Naive B cell (primary cell): ENCODE data around the gene SAC3D1. TPM values are rescaled to one million over a fixed set of nuclear protein-coding genes. Genes with fewer than 3 reads are reported as not detected.

Experiments used
- ATAC-seq, 2 donors: fragments of 150-1000 bp; cut with Tn5 transposase; 2 replicates each; pipeline ENCODE4 v1.10.0; 2021; ENCODE audit warnings: low read depth in 2 of 2, mild to moderate bottlenecking in 2 of 2, moderate library complexity in 2 of 2
- DNase-seq: peaks from one replicate; pipeline ENCODE4 v3.0.0; 2022
- H3K27ac Mint-ChIP-seq, 6 donors: one replicate each; pipeline ENCODE4 v1.8.0; 2020 to 2022; ENCODE audit warnings: mild to moderate bottlenecking in 6 of 6, mixed read lengths in 6 of 6, moderate library complexity in 5 of 6, inconsistent platforms in 2 of 6
- H3K27me3 Mint-ChIP-seq, 3 donors: one replicate each; pipeline ENCODE4 v1.8.0; 2021 to 2022; ENCODE audit warnings: mixed read lengths in 3 of 3, mild to moderate bottlenecking in 1 of 3
- H3K36me3 Mint-ChIP-seq, 2 donors: one replicate each; pipeline ENCODE4 v1.8.0; 2020 to 2022; ENCODE audit warnings: mixed read lengths in 2 of 2, inconsistent platforms in 1 of 2, mild to moderate bottlenecking in 1 of 2
- H3K4me1 Mint-ChIP-seq, 3 donors: one replicate each; pipeline ENCODE4 v1.8.0; 2020 to 2022; ENCODE audit warnings: mixed read lengths in 3 of 3, inconsistent platforms in 1 of 3, mild to moderate bottlenecking in 1 of 3, moderate library complexity in 1 of 3
- H3K4me3 Mint-ChIP-seq, 8 donors: one replicate each; pipeline ENCODE4 v1.8.0; 2020 to 2022; ENCODE audit warnings: mild to moderate bottlenecking in 8 of 8, mixed read lengths in 8 of 8, moderate library complexity in 8 of 8, inconsistent platforms in 2 of 8
- H3K9me3 Mint-ChIP-seq, 7 donors: one replicate each; pipeline ENCODE4 v1.8.0; 2020 to 2022; ENCODE audit warnings: mixed read lengths in 7 of 7, mild to moderate bottlenecking in 5 of 7, inconsistent platforms in 2 of 7, moderate library complexity in 1 of 7
- polyA plus RNA-seq, 6 donors: library from polyadenylated mRNA; unstranded; fragments of 300-500 nt; fragmentation: Illumina TruSeq; gene quantifications; one replicate each; pipeline ENCODE4 v1.2.3, GENCODE V29; 2021; ENCODE audit warnings: low read depth in 6 of 6

SAC3D1 gene
- polyA plus RNA-seq, 6 donors from 2014 or later: 4.7 to 9.6 (median 6.4) TPM

- H3K27me3 Mint-ChIP-seq: peaks cover 0 to 6% (median 0%) of the 10 kb centered on the region in 3 donors
- ATAC-seq (no peak), DNase-seq (no peak)
- no peaks in the 10 kb centered on the region for H3K9me3 Mint-ChIP-seq
- H3K4me3 Mint-ChIP-seq: no peak overlapping the region
- peak overlapping the region in 1 of 6 donors; percentile 77 for H3K27ac Mint-ChIP-seq
- no peaks in the 10 kb centered on the region for H3K36me3 Mint-ChIP-seq
- peaks cover 18 to 38% (median 24%) of the 10 kb centered on the region in 3 donors for H3K4me1 Mint-ChIP-seq
Measured at GRCh38 chr11:65057526-65057925, 16.5 kb downstream of the SAC3D1 start.

GRCh38 chr11:65058012-65058411, 17.0 kb downstream of the SAC3D1 start:
- no peak overlapping the region for H3K27ac Mint-ChIP-seq
- H3K4me1 Mint-ChIP-seq: peaks cover 20 to 36% (median 21%) of the 10 kb centered on the region in 3 donors
- H3K9me3 Mint-ChIP-seq: no peaks in the 10 kb centered on the region
- peaks cover 0 to 9% (median 0%) of the 10 kb centered on the region in 3 donors for H3K27me3 Mint-ChIP-seq
- no peak for ATAC-seq
- H3K36me3 Mint-ChIP-seq: no peaks in the 10 kb centered on the region
- no peak for DNase-seq
- no peak overlapping the region for H3K4me3 Mint-ChIP-seq

- H3K9me3 Mint-ChIP-seq: no peaks in the 10 kb centered on the region
- peaks cover 15 to 32% (median 15%) of the 10 kb centered on the region in 3 donors for H3K4me1 Mint-ChIP-seq
- H3K27me3 Mint-ChIP-seq: peaks cover 0 to 12% (median 0%) of the 10 kb centered on the region in 3 donors
- no peak within 1 kb of the TSS for H3K4me3 Mint-ChIP-seq
- H3K36me3 Mint-ChIP-seq: no peaks in the 10 kb centered on the region
- DNase-seq: no peak
- peak within 1 kb of the TSS in 1 of 6 donors; percentile 77 for H3K27ac Mint-ChIP-seq
- ATAC-seq: no peak
Measured at GRCh38 chr11:65058419-65059054, 17.5 kb downstream of the SAC3D1 start, which contains the start of gene NAALADL1. TSS of gene NAALADL1 (minus strand) at chr11:65058553. CDS start at chr11:65058521, 32 bp downstream.

- no peak for DNase-seq
- Mint-ChIP-seq H3K27me3 (peaks cover 0 to 12% (median 0%) of the 10 kb centered on the region in 3 donors), H3K9me3 (no peaks in the 10 kb centered on the region), H3K4me1 (peaks cover 5 to 22% (median 6%) of the 10 kb centered on the region in 3 donors), H3K36me3 (no peaks in the 10 kb centered on the region), H3K27ac (no peak overlapping the region), H3K4me3 (peak overlapping the region in 1 of 8 donors; percentile 14)
- no peak for ATAC-seq
Measured at GRCh38 chr11:65059523-65059922, 18.5 kb downstream of the SAC3D1 start.

GRCh38 chr11:65059959-65060824, 19.2 kb downstream of the SAC3D1 start:
- no peaks in the 10 kb centered on the region for H3K36me3 Mint-ChIP-seq
- H3K4me3 Mint-ChIP-seq: no peak overlapping the region
- no peak overlapping the region for H3K27ac Mint-ChIP-seq
- H3K9me3 Mint-ChIP-seq: no peaks in the 10 kb centered on the region
- DNase-seq (no peak), ATAC-seq (no peak)
- peaks cover 0 to 12% (median 0%) of the 10 kb centered on the region in 3 donors for H3K27me3 Mint-ChIP-seq
- H3K4me1 Mint-ChIP-seq: peaks cover 5 to 19% (median 6%) of the 10 kb centered on the region in 3 donors

GRCh38 chr11:65060913-65061408, 20.0 kb downstream of the SAC3D1 start:
- H3K27ac Mint-ChIP-seq: no peak overlapping the region
- ATAC-seq: peak in 1 of 2 donors; percentile 28
- peaks cover 5 to 19% (median 6%) of the 10 kb centered on the region in 3 donors for H3K4me1 Mint-ChIP-seq
- no peak overlapping the region for H3K4me3 Mint-ChIP-seq
- DNase-seq: no peak
- no peaks in the 10 kb centered on the region for H3K36me3 Mint-ChIP-seq
- no peaks in the 10 kb centered on the region for H3K9me3 Mint-ChIP-seq
- peaks cover 0 to 12% (median 0%) of the 10 kb centered on the region in 3 donors for H3K27me3 Mint-ChIP-seq

- no peaks in the 10 kb centered on the region for H3K9me3 Mint-ChIP-seq
- no peak overlapping the region for H3K27ac Mint-ChIP-seq
- no peaks in the 10 kb centered on the region for H3K36me3 Mint-ChIP-seq
- DNase-seq (no peak), ATAC-seq (no peak)
- no peak overlapping the region for H3K4me3 Mint-ChIP-seq
- H3K4me1 Mint-ChIP-seq: peaks cover 5 to 19% (median 6%) of the 10 kb centered on the region in 3 donors
- peaks cover 0 to 12% (median 0%) of the 10 kb centered on the region in 3 donors for H3K27me3 Mint-ChIP-seq
Measured at GRCh38 chr11:65063532-65063931, 22.5 kb downstream of the SAC3D1 start.

- H3K27me3 Mint-ChIP-seq: peaks cover 0 to 6% (median 0%) of the 10 kb centered on the region in 3 donors
- H3K9me3 Mint-ChIP-seq: no peaks in the 10 kb centered on the region
- ATAC-seq (no peak), DNase-seq (no peak)
- H3K27ac Mint-ChIP-seq: no peak overlapping the region
- H3K4me3 Mint-ChIP-seq: no peak overlapping the region
- no peaks in the 10 kb centered on the region for H3K36me3 Mint-ChIP-seq
- H3K4me1 Mint-ChIP-seq: peaks cover 5 to 21% (median 6%) of the 10 kb centered on the region in 3 donors
Measured at GRCh38 chr11:65064847-65065240, 23.8 kb downstream of the SAC3D1 start.

GRCh38 chr11:65065851-65066250, 24.8 kb downstream of the SAC3D1 start:
- peaks cover 0 to 6% (median 0%) of the 10 kb centered on the region in 3 donors for H3K27me3 Mint-ChIP-seq

GRCh38 chr11:65066315-65066714, 25.3 kb downstream of the SAC3D1 start:
- ATAC-seq: no peak
- no peaks in the 10 kb centered on the region for H3K36me3 Mint-ChIP-seq
- H3K27me3 Mint-ChIP-seq: peaks cover 0 to 6% (median 0%) of the 10 kb centered on the region in 3 donors
- H3K9me3 Mint-ChIP-seq: no peaks in the 10 kb centered on the region
- H3K27ac Mint-ChIP-seq: no peak overlapping the region
- H3K4me3 Mint-ChIP-seq: no peak overlapping the region
- DNase-seq: no peak
- peaks cover 5 to 13% (median 6%) of the 10 kb centered on the region in 3 donors for H3K4me1 Mint-ChIP-seq

More at GRCh38 chr11:65065851-65066250, 24.8 kb downstream of the SAC3D1 start:
- no peaks in the 10 kb centered on the region for H3K36me3 Mint-ChIP-seq
- H3K27ac Mint-ChIP-seq: no peak overlapping the region
- DNase-seq: no peak
- ATAC-seq: no peak
- peaks cover 5 to 18% (median 6%) of the 10 kb centered on the region in 3 donors for H3K4me1 Mint-ChIP-seq
- H3K9me3 Mint-ChIP-seq: no peaks in the 10 kb centered on the region
- H3K4me3 Mint-ChIP-seq: no peak overlapping the region

- no peak overlapping the region for H3K4me3 Mint-ChIP-seq
- peaks cover 0 to 6% (median 0%) of the 10 kb centered on the region in 3 donors for H3K27me3 Mint-ChIP-seq
- peaks cover 5 to 9% (median 6%) of the 10 kb centered on the region in 3 donors for H3K4me1 Mint-ChIP-seq
- no peak for DNase-seq
- no peak overlapping the region for H3K27ac Mint-ChIP-seq
- no peak for ATAC-seq
- no peaks in the 10 kb centered on the region for H3K36me3 Mint-ChIP-seq
- no peaks in the 10 kb centered on the region for H3K9me3 Mint-ChIP-seq
Measured at GRCh38 chr11:65066805-65067291, 25.8 kb downstream of the SAC3D1 start.

GRCh38 chr11:65067446-65067845, 26.4 kb downstream of the SAC3D1 start:
- no peak for DNase-seq
- Mint-ChIP-seq H3K27ac (no peak overlapping the region), H3K36me3 (no peaks in the 10 kb centered on the region), H3K27me3 (peaks cover 0 to 6% (median 0%) of the 10 kb centered on the region in 3 donors), H3K4me3 (peak overlapping the region in 1 of 8 donors; percentile 15), H3K9me3 (no peaks in the 10 kb centered on the region), H3K4me1 (peaks cover under 1 to 5% (median 3%) of the 10 kb centered on the region in 3 donors)
- ATAC-seq: no peak

GRCh38 chr11:65069217-65069616, 28.2 kb downstream of the SAC3D1 start:
- no peaks in the 10 kb centered on the region for H3K9me3 Mint-ChIP-seq

More at GRCh38 chr11:65069217-65069616, 28.2 kb downstream of the SAC3D1 start:
- no peak for DNase-seq
- Mint-ChIP-seq H3K27ac (no peak overlapping the region), H3K36me3 (no peaks in the 10 kb centered on the region), H3K4me1 (peaks cover 0 to 1% (median 0%) of the 10 kb centered on the region in 3 donors), H3K4me3 (no peak overlapping the region), H3K27me3 (no peaks in the 10 kb centered on the region)
- no peak for ATAC-seq
